BE2C (cell line): ENCODE results near the gene KAZALD1.

Source experiments
- DNase-seq: peaks from one replicate; pipeline ENCODE4 v3.0.0-alpha.2; 2020
- H3K27me3 ChIP-seq: fragments of 250-450 bp; sonication (Bioruptor Pico); 2 replicates; pipeline ENCODE4 v1.5.1; 2020; ENCODE audit warnings: mild to moderate bottlenecking
- H3K36me3 ChIP-seq: fragments of 250-450 bp; sonication (Bioruptor Pico); 2 replicates; pipeline ENCODE4 v1.5.1; 2020; ENCODE audit warnings: mild to moderate bottlenecking
- H3K4me1 ChIP-seq: fragments of 250-450 bp; sonication (Bioruptor Pico); 2 replicates; pipeline ENCODE4 v1.5.1; 2020
- H3K4me3 ChIP-seq: 2 replicates; pipeline ENCODE4 v1.5.1; 2011; ENCODE audit warnings: low read depth, low read length
- H3K9me3 ChIP-seq: fragments of 250-450 bp; sonication (Bioruptor Pico); 2 replicates; pipeline ENCODE4 v1.5.1; 2020
- CTCF ChIP-seq: IDR thresholded peaks from 2 replicates; pipeline ENCODE4 v1.5.1; 2012; ENCODE audit warnings: mild to moderate bottlenecking, low read depth, low read length

The KAZALD1 gene

GRCh38 chr10:101052285-101052684 lies 9.5 kb upstream of the KAZALD1 start:
- Histone ChIP-seq H3K4me3 (no peak overlapping the region), H3K36me3 (no peaks in the 10 kb centered on the region; the same call in 1 of the 2 replicates), H3K4me1 (no peaks in the 10 kb centered on the region), H3K9me3 (no peaks in the 10 kb centered on the region), H3K27me3 (no peaks in the 10 kb centered on the region)
- no peak for DNase-seq
- TF ChIP-seq CTCF, result no peak

GRCh38 chr10:101053516-101053915 lies 8.3 kb upstream of the KAZALD1 start:
- no peak overlapping the region for H3K4me3 ChIP-seq
- no peak for DNase-seq
- H3K27me3 ChIP-seq, result no peaks in the 10 kb centered on the region
- H3K4me1 ChIP-seq, result no peaks in the 10 kb centered on the region
- no peak for TF ChIP-seq CTCF
- H3K9me3 ChIP-seq, result no peaks in the 10 kb centered on the region
- H3K36me3 ChIP-seq, result no peaks in the 10 kb centered on the region; the same call in 1 of the 2 replicates

GRCh38 chr10:101054351-101054750 lies 7.4 kb upstream of the KAZALD1 start:
- no peaks in the 10 kb centered on the region for H3K27me3 ChIP-seq
- no peak for TF ChIP-seq CTCF
- no peak for DNase-seq

GRCh38 chr10:101054876-101055275 lies 6.9 kb upstream of the KAZALD1 start:
- TF ChIP-seq CTCF, result no peak
- H3K4me1 ChIP-seq, result no peaks in the 10 kb centered on the region
- H3K4me3 ChIP-seq, result no peak overlapping the region
- DNase-seq, result no peak
- no peaks in the 10 kb centered on the region for H3K9me3 ChIP-seq
- no peaks in the 10 kb centered on the region for H3K27me3 ChIP-seq
- H3K36me3 ChIP-seq, result no peaks in the 10 kb centered on the region; the same call in 1 of the 2 replicates

More at GRCh38 chr10:101054351-101054750, 7.4 kb upstream of the KAZALD1 start:
- Histone ChIP-seq H3K4me3 (no peak overlapping the region), H3K36me3 (no peaks in the 10 kb centered on the region; the same call in 1 of the 2 replicates), H3K9me3 (no peaks in the 10 kb centered on the region), H3K4me1 (no peaks in the 10 kb centered on the region)

GRCh38 chr10:101055411-101055810 lies 6.4 kb upstream of the KAZALD1 start:
- Histone ChIP-seq H3K27me3 (no peaks in the 10 kb centered on the region), H3K9me3 (no peaks in the 10 kb centered on the region), H3K4me3 (no peak overlapping the region), H3K36me3 (no peaks in the 10 kb centered on the region; the same call in 1 of the 2 replicates), H3K4me1 (no peaks in the 10 kb centered on the region)
- TF ChIP-seq CTCF, result peak; percentile 47
- DNase-seq, result no peak

- H3K4me1 ChIP-seq, result no peaks in the 10 kb centered on the region
- H3K36me3 ChIP-seq, result no peaks in the 10 kb centered on the region; the same call in 1 of the 2 replicates
- no peaks in the 10 kb centered on the region for H3K27me3 ChIP-seq
- no peak for DNase-seq
- no peak overlapping the region for H3K4me3 ChIP-seq
- H3K9me3 ChIP-seq, result no peaks in the 10 kb centered on the region
- TF ChIP-seq CTCF, result no peak
These were observed 5.2 kb upstream of the KAZALD1 start for GRCh38 chr10:101056365-101057151.
